ENCODE data around the gene CCDC82.

CCDC82 gene

DNA sequence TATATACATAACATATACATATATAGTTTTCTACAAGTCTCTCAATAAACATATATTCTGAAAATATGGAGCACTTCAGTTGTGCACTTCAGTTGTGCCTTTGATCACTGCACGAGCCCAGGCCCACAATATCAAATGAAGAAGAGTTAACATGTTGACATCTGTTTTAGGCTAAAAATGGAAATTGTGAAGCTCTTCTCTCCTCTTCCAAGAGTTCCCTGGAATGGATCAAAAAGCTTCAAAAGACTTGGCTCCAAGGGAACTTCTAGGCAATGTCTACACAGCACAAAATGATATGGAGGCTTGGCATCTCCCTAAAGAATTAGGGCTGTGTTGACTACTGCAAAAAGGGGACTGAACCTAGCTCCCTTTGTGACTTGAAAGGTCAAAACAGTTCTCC, 83.6 kb downstream of the CCDC82 start:
- no peak for DNase-seq

DNA sequence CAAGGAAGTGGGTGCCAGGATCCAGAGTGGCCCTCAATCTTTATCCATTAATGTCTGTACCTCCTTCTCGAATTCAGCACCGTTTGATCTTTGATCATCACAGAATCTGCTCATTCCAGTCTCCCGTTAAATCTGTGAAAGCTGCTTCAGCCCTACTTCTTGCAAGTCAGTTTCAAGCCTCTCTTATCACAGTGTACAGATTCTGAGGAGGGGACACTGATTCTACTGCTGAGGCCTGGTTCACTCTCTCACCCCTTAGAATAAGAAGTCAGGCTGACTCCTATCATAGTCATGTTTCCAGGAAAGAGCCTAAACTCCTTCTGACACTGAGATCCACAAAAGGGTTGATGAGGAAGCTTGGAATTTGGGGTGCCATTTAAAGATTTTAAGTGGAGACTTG, 85.7 kb downstream of the CCDC82 start:
- DNase-seq = no peak

DNA sequence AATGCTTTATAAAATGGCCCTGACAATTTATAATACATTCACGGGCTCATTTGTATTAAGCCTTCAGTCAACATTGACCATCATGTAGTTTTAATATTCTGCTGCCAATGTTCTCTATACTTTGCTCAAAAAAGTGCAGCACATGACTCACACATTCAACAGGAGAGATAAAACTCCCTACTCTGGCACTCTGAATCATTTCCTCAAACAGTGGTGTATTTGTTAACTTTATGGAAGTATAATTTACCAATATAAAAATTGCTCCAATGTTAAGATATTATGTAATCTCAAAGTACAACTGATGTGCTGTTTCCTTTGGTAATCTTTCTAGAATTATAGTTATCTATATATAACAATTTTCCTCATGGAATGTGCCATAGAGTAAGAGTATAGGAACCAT, 86.6 kb downstream of the CCDC82 start:
- no peak for DNase-seq
